Measurements from ENCODE around the gene CDHR5. TPM values are rescaled to one million over a fixed set of nuclear protein-coding genes. Genes with fewer than 3 reads are reported as not detected.
"Not testable (repeated sequence)": the region's sequence is repeated elsewhere in the genome, so short reads cannot be mapped to it uniquely, and the experiment has no call there.

Gene CDHR5
- total RNA-seq, 1 donor from 2014 or later: not detected

GRCh38 chr11:574632-575312 lies 50.0 kb downstream of the CDHR5 start:
- Mint-ChIP-seq H3K9me3 (no peaks in the 10 kb centered on the region), H3K4me1 (peaks cover 41% of the 10 kb centered on the region), H3K36me3 (peaks cover 4% of the 10 kb centered on the region), H3K27ac (peak overlapping the region; percentile 46), H3K27me3 (ENCODE audit: insufficient read depth, low read depth) (peaks cover 6% of the 10 kb centered on the region), H3K4me3 (peak overlapping the region; percentile 94)
- Histone ChIP-seq H2AFZ (replicated peaks) (peak overlapping the region; percentile 5), H3K9me3 (ENCODE audit: low read depth) (no peaks in the 10 kb centered on the region), H3K4me3 (peak overlapping the region; percentile 67), H3K27ac (no peak overlapping the region), H3K9ac (no peak overlapping the region), H3K79me2 (ENCODE audit: low read depth) (peaks cover 35% of the 10 kb centered on the region), H4K20me1 (ENCODE audit: low read depth) (peaks cover 40% of the 10 kb centered on the region), H3F3A (ENCODE audit: low read depth) (peaks cover 49% of the 10 kb centered on the region), H3K4me2 (peak overlapping the region; percentile 85), H3K27me3 (peaks cover 15% of the 10 kb centered on the region), H3K4me1 (peaks cover 30% of the 10 kb centered on the region), H3K36me3 (no peaks in the 10 kb centered on the region)
- TF ChIP-seq EZH2phosphoT487 (IDR thresholded peaks at IDR 0.05) (no peak), CTCF (IDR thresholded peaks at IDR 0.05) (no peak), EZH2 (IDR thresholded peaks at IDR 0.05) (peak; percentile 11)
- no peak for DNase-seq (ENCODE audit: low spot score)

- Mint-ChIP-seq H3K4me3 (peak overlapping the region; percentile 94), H3K4me1 (peaks cover 34% of the 10 kb centered on the region)
- H3K79me2 ChIP-seq (ENCODE audit: low read depth): peaks cover 28% of the 10 kb centered on the region
- H4K20me1 ChIP-seq (ENCODE audit: low read depth): peaks cover 33% of the 10 kb centered on the region
- not testable (repeated sequence) for H3K9me3 Mint-ChIP-seq; DNase-seq (ENCODE audit: low spot score); H3K9ac ChIP-seq; H3K27ac Mint-ChIP-seq; H3K36me3 ChIP-seq; H3K36me3 Mint-ChIP-seq; H3K27ac ChIP-seq; H3K9me3 ChIP-seq (ENCODE audit: low read depth); H2AFZ ChIP-seq (replicated peaks); H3K27me3 Mint-ChIP-seq (ENCODE audit: insufficient read depth, low read depth)
- H3K4me1 ChIP-seq: peaks cover 35% of the 10 kb centered on the region
- peaks cover 15% of the 10 kb centered on the region for H3K27me3 ChIP-seq
- H3F3A ChIP-seq (ENCODE audit: low read depth): peaks cover 55% of the 10 kb centered on the region
- H3K4me2 ChIP-seq: peak overlapping the region; percentile 85
- peak overlapping the region; percentile 67 for H3K4me3 ChIP-seq
Observed at GRCh38 chr11:574031-574570, 50.7 kb downstream of the CDHR5 start.

GRCh38 chr11:573146-573759 lies 51.5 kb downstream of the CDHR5 start:
- H3K4me1 Mint-ChIP-seq: peaks cover 34% of the 10 kb centered on the region
- no peak overlapping the region for H3K9ac ChIP-seq
- H4K20me1 ChIP-seq (ENCODE audit: low read depth): peaks cover 25% of the 10 kb centered on the region
- peaks cover 38% of the 10 kb centered on the region for H3K4me1 ChIP-seq
- DNase-seq (ENCODE audit: low spot score): no peak
- peaks cover 20% of the 10 kb centered on the region for H3K79me2 ChIP-seq (ENCODE audit: low read depth)
- H3K27ac Mint-ChIP-seq: no peak overlapping the region
- no peak overlapping the region for H3K4me2 ChIP-seq
- H3K4me3 ChIP-seq: no peak overlapping the region
- no peak overlapping the region for H2AFZ ChIP-seq (replicated peaks)
- H3F3A ChIP-seq (ENCODE audit: low read depth): peaks cover 58% of the 10 kb centered on the region
- peaks cover 6% of the 10 kb centered on the region for H3K27me3 Mint-ChIP-seq (ENCODE audit: insufficient read depth, low read depth)
- no peaks in the 10 kb centered on the region for H3K36me3 ChIP-seq
- peaks cover 4% of the 10 kb centered on the region for H3K36me3 Mint-ChIP-seq
- peak overlapping the region; percentile 65 for H3K4me3 Mint-ChIP-seq
- TF ChIP-seq EZH2phosphoT487 (IDR thresholded peaks at IDR 0.05) (no peak), CTCF (IDR thresholded peaks at IDR 0.05) (no peak), EZH2 (IDR thresholded peaks at IDR 0.05) (no peak)
- H3K27ac ChIP-seq: no peak overlapping the region
- H3K27me3 ChIP-seq: peaks cover 15% of the 10 kb centered on the region
- no peaks in the 10 kb centered on the region for H3K9me3 ChIP-seq (ENCODE audit: low read depth)
- H3K9me3 Mint-ChIP-seq: no peaks in the 10 kb centered on the region

GRCh38 chr11:571802-572185 lies 53.0 kb downstream of the CDHR5 start:
- no peak overlapping the region for H3K4me3 Mint-ChIP-seq
- no peaks in the 10 kb centered on the region for H3K9me3 Mint-ChIP-seq
- peaks cover 12% of the 10 kb centered on the region for H3K79me2 ChIP-seq (ENCODE audit: low read depth)
- peaks cover 9% of the 10 kb centered on the region for H3K27me3 Mint-ChIP-seq (ENCODE audit: insufficient read depth, low read depth)
- H3K27me3 ChIP-seq: peaks cover 15% of the 10 kb centered on the region
- H3K36me3 ChIP-seq: no peaks in the 10 kb centered on the region
- peaks cover 57% of the 10 kb centered on the region for H3F3A ChIP-seq (ENCODE audit: low read depth)
- no peak for DNase-seq (ENCODE audit: low spot score)
- peak overlapping the region; percentile 37 for H3K27ac Mint-ChIP-seq
- TF ChIP-seq CTCF (IDR thresholded peaks at IDR 0.05) (no peak), EZH2phosphoT487 (IDR thresholded peaks at IDR 0.05) (no peak), EZH2 (IDR thresholded peaks at IDR 0.05) (no peak)
- H3K9ac ChIP-seq: no peak overlapping the region
- H3K4me1 ChIP-seq: peaks cover 35% of the 10 kb centered on the region
- H3K36me3 Mint-ChIP-seq: no peaks in the 10 kb centered on the region
- H3K9me3 ChIP-seq (ENCODE audit: low read depth): no peaks in the 10 kb centered on the region
- H3K4me2 ChIP-seq: no peak overlapping the region
- no peak overlapping the region for H3K27ac ChIP-seq
- H3K4me3 ChIP-seq: no peak overlapping the region
- no peak overlapping the region for H2AFZ ChIP-seq (replicated peaks)
- H4K20me1 ChIP-seq (ENCODE audit: low read depth): peaks cover 23% of the 10 kb centered on the region
- H3K4me1 Mint-ChIP-seq: peaks cover 28% of the 10 kb centered on the region
